Stomach (tissue), 9 donors: ENCODE measurements around the gene DNAJB5. TPM values are rescaled to one million over a fixed set of nuclear protein-coding genes. Genes with fewer than 3 reads are reported as not detected.

ENCODE experiments used
- DNase-seq, 2 donors: peaks; one replicate each; pipeline versions ENCODE4 v3.0.0 to v3.0.0-alpha.2; 2013 to 2019
- H3K27ac ChIP-seq, 5 donors: fragments of 200-600 bp in 4 of 5; sonication (generic) in 4 of 5; one replicate each; pipeline ENCODE4 v1.5.1; 2013 to 2019; ENCODE audit warnings: mild to moderate bottlenecking in 1 of 5, moderate library complexity in 1 of 5
- H3K27me3 ChIP-seq, 3 donors: fragments of 200-600 bp; sonication (generic); one replicate each; pipeline ENCODE4 v1.5.1; 2017 to 2019; ENCODE audit warnings: mixed run types in 1 of 3
- H3K36me3 ChIP-seq, 4 donors: fragments of 200-600 bp; sonication (generic); 1 replicate in 3 of 4; 2 replicates in 1 of 4; pipeline ENCODE4 v1.5.1; 2016 to 2019
- H3K4me1 ChIP-seq, 4 donors: fragments of 200-600 bp; sonication (generic); one replicate each; pipeline ENCODE4 v1.5.1; 2016 to 2019
- H3K4me3 ChIP-seq, 4 donors: fragments of 200-600 bp; sonication (generic) in 3 of 4; one replicate each; pipeline ENCODE4 v1.5.1; 2016 to 2019; ENCODE audit warnings: mild to moderate bottlenecking in 1 of 4
- H3K9me3 ChIP-seq, 4 donors: fragments of 200-600 bp; sonication (generic); one replicate each; pipeline ENCODE4 v1.5.1; 2016 to 2019
- EP300 ChIP-seq: sonication (generic); formaldehyde crosslinking; IDR thresholded peaks from one replicate; pipeline ENCODE4 v1.6.1; 2017; ENCODE audit warnings: antibody characterized with exemption
- POLR2A ChIP-seq, 4 donors: fragments of 450-650 bp; IDR thresholded peaks; one replicate each; pipeline ENCODE4 v1.6.1; 2016; ENCODE audit warnings: antibody characterized with exemption in 4 of 4, control low read depth in 2 of 4, mild to moderate bottlenecking in 1 of 4, moderate library complexity in 1 of 4
- POLR2AphosphoS5 ChIP-seq, 3 donors: sonication (generic); formaldehyde crosslinking; IDR thresholded peaks; one replicate each; pipeline ENCODE4 v1.6.1; 2016; ENCODE audit warnings: antibody characterized with exemption in 3 of 3
- WGBS, 5 donors: extraction: QIAGEN DNeasy Blood & Tissue Kit in 3 of 5; methylation state at CpG; one replicate each; pipeline versions ENCODE4 v1.1.5 to v1.1.7; 2013 to 2018; 5-methylcytosine and 5-hydroxymethylcytosine counted together
- intact Hi-C: fragments of 100-400 bp; cut with DNase I; formaldehyde crosslinking; loops from one replicate; pipeline ENCODE4 v1.15.1; 2023; ENCODE audit warnings: low total_unique reads
- polyA plus RNA-seq, 3 donors: library from polyadenylated mRNA; stranded (reverse); fragments of 200-250 nt; gene quantifications; one replicate each; pipeline ENCODE4 v1.2.3, GENCODE V29; 2013
- total RNA-seq, 5 donors: library from RNA; depleted of rRNA; stranded (reverse); fragments of >200 nt; gene quantifications; one replicate each; pipeline versions ENCODE4 v1.1.0 to v1.2.3, GENCODE V29; 2014 to 2016
- TF ChIP-seq, protein P1 (sequence below), 7 experiments: fragments of 450-650 bp in 4 of 7; fragments of 200-600 bp in 3 of 7; sonication (generic) in 3 of 7; IDR thresholded peaks; one replicate each; pipeline ENCODE4 v1.5.1; 2016 to 2019; ENCODE audit warnings: antibody characterized with exemption in 7 of 7, control low read depth in 2 of 7, mild to moderate bottlenecking in 1 of 7
- donor health status: healthy with polysubstance abuse.
- donor health status: Bipolar disorder and iron deficiency.
- donor health status: healthy.

DNAJB5 gene
- total and polyA plus RNA-seq, 8 donors: 1.2 to 79.0 (median 16.5) TPM

GRCh38 chr9:35042891-35043545 lies 53.5 kb downstream of the DNAJB5 start:
- DNase-seq: no peak
- TF ChIP-seq POLR2A (IDR thresholded peaks at IDR 0.05) (no peak), EP300 (no peak), POLR2AphosphoS5 (IDR thresholded peaks at IDR 0.05) (no peak)
- TF ChIP-seq, protein P1, sequence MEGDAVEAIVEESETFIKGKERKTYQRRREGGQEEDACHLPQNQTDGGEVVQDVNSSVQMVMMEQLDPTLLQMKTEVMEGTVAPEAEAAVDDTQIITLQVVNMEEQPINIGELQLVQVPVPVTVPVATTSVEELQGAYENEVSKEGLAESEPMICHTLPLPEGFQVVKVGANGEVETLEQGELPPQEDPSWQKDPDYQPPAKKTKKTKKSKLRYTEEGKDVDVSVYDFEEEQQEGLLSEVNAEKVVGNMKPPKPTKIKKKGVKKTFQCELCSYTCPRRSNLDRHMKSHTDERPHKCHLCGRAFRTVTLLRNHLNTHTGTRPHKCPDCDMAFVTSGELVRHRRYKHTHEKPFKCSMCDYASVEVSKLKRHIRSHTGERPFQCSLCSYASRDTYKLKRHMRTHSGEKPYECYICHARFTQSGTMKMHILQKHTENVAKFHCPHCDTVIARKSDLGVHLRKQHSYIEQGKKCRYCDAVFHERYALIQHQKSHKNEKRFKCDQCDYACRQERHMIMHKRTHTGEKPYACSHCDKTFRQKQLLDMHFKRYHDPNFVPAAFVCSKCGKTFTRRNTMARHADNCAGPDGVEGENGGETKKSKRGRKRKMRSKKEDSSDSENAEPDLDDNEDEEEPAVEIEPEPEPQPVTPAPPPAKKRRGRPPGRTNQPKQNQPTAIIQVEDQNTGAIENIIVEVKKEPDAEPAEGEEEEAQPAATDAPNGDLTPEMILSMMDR (IDR thresholded peaks at IDR 0.05): no peak
- Histone ChIP-seq H3K27me3 (no peaks in the 10 kb centered on the region), H3K4me1 (peaks cover 0 to 12% (median 0%) of the 10 kb centered on the region in 4 donors), H3K27ac (no peak overlapping the region), H3K36me3 (peaks cover 0 to 52% (median 50%) of the 10 kb centered on the region in 4 donors), H3K9me3 (no peaks in the 10 kb centered on the region), H3K4me3 (no peak overlapping the region)
- intact Hi-C loops: no loop called here
- 88 to 94% (median 93%) methylated on average over 6 of the region's 6 CpGs for WGBS, 5 donors

GRCh38 chr9:35044071-35044470 lies 54.5 kb downstream of the DNAJB5 start:
- H3K4me3 ChIP-seq: no peak overlapping the region
- peaks cover 0 to 12% (median 0%) of the 10 kb centered on the region in 4 donors for H3K4me1 ChIP-seq
- intact Hi-C loops: no loop called here
- no peaks in the 10 kb centered on the region for H3K27me3 ChIP-seq
- TF ChIP-seq, protein P1 (IDR thresholded peaks at IDR 0.05): no peak
- no peak for TF ChIP-seq EP300
- TF ChIP-seq POLR2A (IDR thresholded peaks at IDR 0.05): no peak
- no peak for TF ChIP-seq POLR2AphosphoS5 (IDR thresholded peaks at IDR 0.05)
- no peak overlapping the region for H3K27ac ChIP-seq
- 81 to 100% (median 88%) methylated on average over 3 of the region's 3 CpGs for WGBS, 5 donors
- no peak for DNase-seq
- H3K36me3 ChIP-seq: peaks cover 0 to 62% (median 57%) of the 10 kb centered on the region in 4 donors
- no peaks in the 10 kb centered on the region for H3K9me3 ChIP-seq

Other genes starting within 250 kb of the DNAJB5 start
- under 1 TPM in 1 of 5 donors, not detected in 4; 0.92 TPM for gene PHF24, start 31.5 kb upstream of the DNAJB5 start, total RNA-seq
- under 1 TPM in 2 of 3 donors, not detected in 1; 0.05 to 0.06 TPM for gene PHF24, start 31.5 kb upstream of the DNAJB5 start, polyA plus RNA-seq
- 100 to 1,000 TPM; 113 to 238 (median 146) TPM for gene VCP, start 82.9 kb downstream of the DNAJB5 start, total RNA-seq
- 10 to 100 TPM; 53.2 to 60.5 (median 53.5) TPM for gene VCP, start 82.9 kb downstream of the DNAJB5 start, polyA plus RNA-seq
- gene FANCG, start 90.2 kb downstream of the DNAJB5 start, total RNA-seq: 10 to 100 TPM in 3 of 5 donors, 1 to 10 TPM in 2; 1.3 to 30.9 (median 15.8) TPM
- gene FANCG, start 90.2 kb downstream of the DNAJB5 start, polyA plus RNA-seq: 10 to 100 TPM; 11.8 to 29.8 (median 17.1) TPM
- 10 to 100 TPM; 12.9 to 26.2 (median 15.6) TPM for gene PIGO, start 106.8 kb downstream of the DNAJB5 start, total RNA-seq
- gene PIGO, start 106.8 kb downstream of the DNAJB5 start, polyA plus RNA-seq: 10 to 100 TPM in 2 of 3 donors, 1 to 10 TPM in 1; 4.3 to 17.9 (median 14.3) TPM
- gene STOML2, start 113.4 kb downstream of the DNAJB5 start, total RNA-seq: 10 to 100 TPM; 19.3 to 80.8 (median 52.7) TPM
- gene STOML2, start 113.4 kb downstream of the DNAJB5 start, polyA plus RNA-seq: 100 to 1,000 TPM in 1 of 3 donors, 10 to 100 TPM in 2; 93.7 to 126 (median 99.6) TPM
- 10 to 100 TPM in 4 of 5 donors, 1 to 10 TPM in 1; 8.6 to 63.0 (median 24.9) TPM for gene ATOSB, start 126.1 kb downstream of the DNAJB5 start, total RNA-seq
- 10 to 100 TPM; 10.3 to 13.7 (median 12.9) TPM for gene ATOSB, start 126.1 kb downstream of the DNAJB5 start, polyA plus RNA-seq
- gene UNC13B, start 172.3 kb downstream of the DNAJB5 start, total RNA-seq: 10 to 100 TPM; 15.8 to 68.7 (median 51.9) TPM
- 10 to 100 TPM in 2 of 3 donors, 1 to 10 TPM in 1; 8.9 to 13.3 (median 13.3) TPM for gene UNC13B, start 172.3 kb downstream of the DNAJB5 start, polyA plus RNA-seq